GM12878 (cell line): ENCODE measurements around the gene STX7. TPM values are rescaled to one million over a fixed set of nuclear protein-coding genes. Genes with fewer than 3 reads are reported as not detected.

Source experiments
- CHD2 ChIP-seq: IDR thresholded peaks from 2 replicates; pipeline ENCODE4 v1.6.1; 2011; ENCODE audit warnings: low read depth, low read length, improper control_type of control experiment, borderline replicate concordance
- EP300 ChIP-seq, 2 experiments: fragments of 150-350 bp in 1 of 2; IDR thresholded peaks; 2 replicates each; pipeline ENCODE4 v1.6.1; 2011 to 2012; ENCODE audit warnings: low read depth in 2 of 2, low read length in 2 of 2, borderline replicate concordance in 1 of 2, improper control_type of control experiment in 1 of 2, inconsistent platforms in 1 of 2; ENCODE audit not compliant: control insufficient read depth in 1 of 2
- JUNB ChIP-seq: IDR thresholded peaks from 2 replicates; pipeline ENCODE4 v1.6.1; 2016; ENCODE audit warnings: antibody characterized with exemption, mild to moderate bottlenecking
- MEF2A ChIP-seq: IDR thresholded peaks from 2 replicates; pipeline ENCODE4 v1.6.1; 2011; ENCODE audit warnings: low read depth, mild to moderate bottlenecking, low read length, moderate library complexity; ENCODE audit not compliant: insufficient read depth
- MYC ChIP-seq: IDR thresholded peaks from 2 replicates; pipeline ENCODE4 v1.6.1; 2011; ENCODE audit warnings: mild to moderate bottlenecking, low read length, moderate library complexity, inconsistent platforms; ENCODE audit not compliant: insufficient read depth, insufficient replicate concordance, insufficient read length, severe bottlenecking
- POU2F2 ChIP-seq: IDR thresholded peaks from 3 replicates; pipeline ENCODE4 v1.6.1; 2011; ENCODE audit warnings: low read depth, mild to moderate bottlenecking, low read length, borderline replicate concordance
- SMAD1 ChIP-seq: fragments of 450-650 bp; IDR thresholded peaks from 2 replicates; pipeline ENCODE4 v1.6.1; 2018; ENCODE audit warnings: mild to moderate bottlenecking, low read depth; ENCODE audit not compliant: partially characterized antibody
- TAF1 ChIP-seq: IDR thresholded peaks from 2 replicates; pipeline ENCODE4 v1.6.1; 2011; ENCODE audit warnings: mild to moderate bottlenecking, low read depth, low read length, borderline replicate concordance
- ZNF217 ChIP-seq: fragments of 450-650 bp; IDR thresholded peaks from 2 replicates; pipeline ENCODE4 v1.6.1; 2017; ENCODE audit warnings: antibody characterized with exemption, mild to moderate bottlenecking
- ZNF274 ChIP-seq: IDR thresholded peaks from one replicate; pipeline ENCODE4 v1.8.0; 2011; ENCODE audit not compliant: insufficient read length, insufficient read depth
- ZNF622 ChIP-seq: fragments of 450-650 bp; IDR thresholded peaks from 2 replicates; pipeline ENCODE4 v1.6.1; 2017; ENCODE audit warnings: mild to moderate bottlenecking, inconsistent platforms
- polyA plus RNA-seq, 11 experiments: library from polyadenylated mRNA; depleted of rRNA in 4 of 11; unstranded in 6 of 11; stranded (reverse) in 5 of 11; fragments of >200 nt; fragmentation: Nextera tagmentation in 4 of 11; fragmentation: Illumina TruSeq in 1 of 11; extraction: Ambion mirVana in 4 of 11; extraction: Trizol in 1 of 11; gene quantifications; 1 replicate in 1 of 11; 2 replicates in 10 of 11; pipeline versions ENCODE4 v1.2.1 to v1.2.3, GENCODE V29; 2011 to 2016; ENCODE audit warnings: inconsistent platforms in 2 of 11, missing spikeins in 2 of 11, low read depth in 1 of 11
- total RNA-seq, 4 experiments: library from RNA; depleted of rRNA in 3 of 4; stranded (reverse); fragments of >200 nt in 3 of 4; fragmentation: Illumina TruSeq in 1 of 4; extraction: Trizol in 1 of 4; gene quantifications; 2 replicates each; pipeline versions ENCODE4 v1.2.1 to v1.2.3, GENCODE V29; 2013 to 2021
- TF ChIP-seq, protein P1 (sequence below): fragments of 450-650 bp; IDR thresholded peaks from 2 replicates; pipeline ENCODE4 v1.6.1; 2014; ENCODE audit warnings: mild to moderate bottlenecking
- TF ChIP-seq, protein P2 (sequence below): fragments of 450-650 bp; IDR thresholded peaks from 2 replicates; pipeline ENCODE4 v1.6.1; 2017; ENCODE audit warnings: mild to moderate bottlenecking, moderate library complexity
- TF ChIP-seq, protein P3 (sequence below): fragments of 450-650 bp; IDR thresholded peaks from 2 replicates; pipeline ENCODE4 v1.6.1; 2017; ENCODE audit warnings: mild to moderate bottlenecking, moderate library complexity
- TF ChIP-seq, protein P4 (sequence below): fragments of 450-650 bp; conservative IDR thresholded peaks from 2 replicates; pipeline ENCODE4 v1.6.1; 2017; ENCODE audit warnings: mild to moderate bottlenecking, moderate library complexity

Gene STX7
- total and polyA plus RNA-seq, 10 of the 15 experiments (the other 5 are each of a cell fraction or from before 2014, with no cell fraction given) = 26.5 to 75.5 (median 51.3) TPM

DNA sequence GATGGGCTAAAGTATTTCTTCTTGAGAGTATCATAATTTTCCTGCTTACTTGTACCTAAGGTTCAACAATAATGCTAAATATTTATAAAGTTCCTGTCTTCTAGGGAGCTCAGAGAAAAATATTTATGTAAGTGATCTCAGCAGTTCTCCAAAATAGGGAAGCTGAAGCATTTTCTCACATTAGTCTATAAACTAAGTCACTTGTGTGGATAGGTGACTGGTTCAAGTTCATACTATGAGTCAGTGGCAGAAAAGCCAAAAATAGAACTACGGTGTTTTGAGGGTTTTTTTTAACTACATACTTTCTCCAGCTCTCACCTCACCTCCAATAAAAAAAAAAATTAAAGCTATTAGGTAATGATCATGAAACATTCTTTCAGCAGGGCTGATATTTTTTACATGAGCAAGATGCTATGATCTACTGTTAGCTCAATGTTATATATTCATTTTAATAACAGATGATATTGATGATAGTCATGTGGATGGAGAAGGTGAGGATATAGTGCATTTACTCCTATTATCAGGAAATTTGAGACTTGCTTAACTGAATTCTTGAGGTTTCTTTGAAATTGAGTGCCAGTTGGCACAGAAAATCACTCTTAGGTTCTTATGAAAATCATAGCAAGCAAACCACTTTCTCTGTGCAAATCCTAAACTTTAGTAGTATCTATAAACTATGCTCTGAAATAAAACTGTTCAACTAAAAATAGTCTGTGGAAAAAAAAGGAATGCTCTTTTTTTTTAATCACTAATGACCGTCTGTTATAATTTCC lies 107.6 kb downstream of the STX7 start (continued):
- TF ChIP-seq POU2F2 (no peak), JUNB (peak; percentile 86), MYC (no peak), ZNF217 (0 out of 2 replicates have a peak, but pooled peaks have one; percentile 36), ZNF622 (no peak), MEF2A (peak; percentile 98), CHD2 (no peak), EP300 (IDR thresholded peaks at IDR 0.05; ENCODE audit: borderline replicate concordance in 1 of 2, control insufficient read depth in 1 of 2, low read depth in 2 of 2, low read length in 2 of 2) (no peak), TAF1 (no peak), SMAD1 (no peak), ZNF274 (no peak)
- TF ChIP-seq, protein P1, sequence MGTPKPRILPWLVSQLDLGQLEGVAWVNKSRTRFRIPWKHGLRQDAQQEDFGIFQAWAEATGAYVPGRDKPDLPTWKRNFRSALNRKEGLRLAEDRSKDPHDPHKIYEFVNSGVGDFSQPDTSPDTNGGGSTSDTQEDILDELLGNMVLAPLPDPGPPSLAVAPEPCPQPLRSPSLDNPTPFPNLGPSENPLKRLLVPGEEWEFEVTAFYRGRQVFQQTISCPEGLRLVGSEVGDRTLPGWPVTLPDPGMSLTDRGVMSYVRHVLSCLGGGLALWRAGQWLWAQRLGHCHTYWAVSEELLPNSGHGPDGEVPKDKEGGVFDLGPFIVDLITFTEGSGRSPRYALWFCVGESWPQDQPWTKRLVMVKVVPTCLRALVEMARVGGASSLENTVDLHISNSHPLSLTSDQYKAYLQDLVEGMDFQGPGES = no peak
- TF ChIP-seq, protein P2, sequence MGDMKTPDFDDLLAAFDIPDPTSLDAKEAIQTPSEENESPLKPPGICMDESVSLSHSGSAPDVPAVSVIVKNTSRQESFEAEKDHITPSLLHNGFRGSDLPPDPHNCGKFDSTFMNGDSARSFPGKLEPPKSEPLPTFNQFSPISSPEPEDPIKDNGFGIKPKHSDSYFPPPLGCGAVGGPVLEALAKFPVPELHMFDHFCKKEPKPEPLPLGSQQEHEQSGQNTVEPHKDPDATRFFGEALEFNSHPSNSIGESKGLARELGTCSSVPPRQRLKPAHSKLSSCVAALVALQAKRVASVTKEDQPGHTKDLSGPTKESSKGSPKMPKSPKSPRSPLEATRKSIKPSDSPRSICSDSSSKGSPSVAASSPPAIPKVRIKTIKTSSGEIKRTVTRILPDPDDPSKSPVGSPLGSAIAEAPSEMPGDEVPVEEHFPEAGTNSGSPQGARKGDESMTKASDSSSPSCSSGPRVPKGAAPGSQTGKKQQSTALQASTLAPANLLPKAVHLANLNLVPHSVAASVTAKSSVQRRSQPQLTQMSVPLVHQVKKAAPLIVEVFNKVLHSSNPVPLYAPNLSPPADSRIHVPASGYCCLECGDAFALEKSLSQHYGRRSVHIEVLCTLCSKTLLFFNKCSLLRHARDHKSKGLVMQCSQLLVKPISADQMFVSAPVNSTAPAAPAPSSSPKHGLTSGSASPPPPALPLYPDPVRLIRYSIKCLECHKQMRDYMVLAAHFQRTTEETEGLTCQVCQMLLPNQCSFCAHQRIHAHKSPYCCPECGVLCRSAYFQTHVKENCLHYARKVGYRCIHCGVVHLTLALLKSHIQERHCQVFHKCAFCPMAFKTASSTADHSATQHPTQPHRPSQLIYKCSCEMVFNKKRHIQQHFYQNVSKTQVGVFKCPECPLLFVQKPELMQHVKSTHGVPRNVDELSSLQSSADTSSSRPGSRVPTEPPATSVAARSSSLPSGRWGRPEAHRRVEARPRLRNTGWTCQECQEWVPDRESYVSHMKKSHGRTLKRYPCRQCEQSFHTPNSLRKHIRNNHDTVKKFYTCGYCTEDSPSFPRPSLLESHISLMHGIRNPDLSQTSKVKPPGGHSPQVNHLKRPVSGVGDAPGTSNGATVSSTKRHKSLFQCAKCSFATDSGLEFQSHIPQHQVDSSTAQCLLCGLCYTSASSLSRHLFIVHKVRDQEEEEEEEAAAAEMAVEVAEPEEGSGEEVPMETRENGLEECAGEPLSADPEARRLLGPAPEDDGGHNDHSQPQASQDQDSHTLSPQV = no peak
- TF ChIP-seq, protein P3, sequence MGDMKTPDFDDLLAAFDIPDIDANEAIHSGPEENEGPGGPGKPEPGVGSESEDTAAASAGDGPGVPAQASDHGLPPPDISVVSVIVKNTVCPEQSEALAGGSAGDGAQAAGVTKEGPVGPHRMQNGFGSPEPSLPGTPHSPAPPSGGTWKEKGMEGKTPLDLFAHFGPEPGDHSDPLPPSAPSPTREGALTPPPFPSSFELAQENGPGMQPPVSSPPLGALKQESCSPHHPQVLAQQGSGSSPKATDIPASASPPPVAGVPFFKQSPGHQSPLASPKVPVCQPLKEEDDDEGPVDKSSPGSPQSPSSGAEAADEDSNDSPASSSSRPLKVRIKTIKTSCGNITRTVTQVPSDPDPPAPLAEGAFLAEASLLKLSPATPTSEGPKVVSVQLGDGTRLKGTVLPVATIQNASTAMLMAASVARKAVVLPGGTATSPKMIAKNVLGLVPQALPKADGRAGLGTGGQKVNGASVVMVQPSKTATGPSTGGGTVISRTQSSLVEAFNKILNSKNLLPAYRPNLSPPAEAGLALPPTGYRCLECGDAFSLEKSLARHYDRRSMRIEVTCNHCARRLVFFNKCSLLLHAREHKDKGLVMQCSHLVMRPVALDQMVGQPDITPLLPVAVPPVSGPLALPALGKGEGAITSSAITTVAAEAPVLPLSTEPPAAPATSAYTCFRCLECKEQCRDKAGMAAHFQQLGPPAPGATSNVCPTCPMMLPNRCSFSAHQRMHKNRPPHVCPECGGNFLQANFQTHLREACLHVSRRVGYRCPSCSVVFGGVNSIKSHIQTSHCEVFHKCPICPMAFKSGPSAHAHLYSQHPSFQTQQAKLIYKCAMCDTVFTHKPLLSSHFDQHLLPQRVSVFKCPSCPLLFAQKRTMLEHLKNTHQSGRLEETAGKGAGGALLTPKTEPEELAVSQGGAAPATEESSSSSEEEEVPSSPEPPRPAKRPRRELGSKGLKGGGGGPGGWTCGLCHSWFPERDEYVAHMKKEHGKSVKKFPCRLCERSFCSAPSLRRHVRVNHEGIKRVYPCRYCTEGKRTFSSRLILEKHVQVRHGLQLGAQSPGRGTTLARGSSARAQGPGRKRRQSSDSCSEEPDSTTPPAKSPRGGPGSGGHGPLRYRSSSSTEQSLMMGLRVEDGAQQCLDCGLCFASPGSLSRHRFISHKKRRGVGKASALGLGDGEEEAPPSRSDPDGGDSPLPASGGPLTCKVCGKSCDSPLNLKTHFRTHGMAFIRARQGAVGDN = no peak
- TF ChIP-seq, protein P4, sequence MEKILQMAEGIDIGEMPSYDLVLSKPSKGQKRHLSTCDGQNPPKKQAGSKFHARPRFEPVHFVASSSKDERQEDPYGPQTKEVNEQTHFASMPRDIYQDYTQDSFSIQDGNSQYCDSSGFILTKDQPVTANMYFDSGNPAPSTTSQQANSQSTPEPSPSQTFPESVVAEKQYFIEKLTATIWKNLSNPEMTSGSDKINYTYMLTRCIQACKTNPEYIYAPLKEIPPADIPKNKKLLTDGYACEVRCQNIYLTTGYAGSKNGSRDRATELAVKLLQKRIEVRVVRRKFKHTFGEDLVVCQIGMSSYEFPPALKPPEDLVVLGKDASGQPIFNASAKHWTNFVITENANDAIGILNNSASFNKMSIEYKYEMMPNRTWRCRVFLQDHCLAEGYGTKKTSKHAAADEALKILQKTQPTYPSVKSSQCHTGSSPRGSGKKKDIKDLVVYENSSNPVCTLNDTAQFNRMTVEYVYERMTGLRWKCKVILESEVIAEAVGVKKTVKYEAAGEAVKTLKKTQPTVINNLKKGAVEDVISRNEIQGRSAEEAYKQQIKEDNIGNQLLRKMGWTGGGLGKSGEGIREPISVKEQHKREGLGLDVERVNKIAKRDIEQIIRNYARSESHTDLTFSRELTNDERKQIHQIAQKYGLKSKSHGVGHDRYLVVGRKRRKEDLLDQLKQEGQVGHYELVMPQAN = no peak
